Measurements from ENCODE around the gene VPS4B.
"Not testable (repeated sequence)": the region's sequence is repeated elsewhere in the genome, so short reads cannot be mapped to it uniquely, and the experiment has no call there.

VPS4B gene

DNA sequence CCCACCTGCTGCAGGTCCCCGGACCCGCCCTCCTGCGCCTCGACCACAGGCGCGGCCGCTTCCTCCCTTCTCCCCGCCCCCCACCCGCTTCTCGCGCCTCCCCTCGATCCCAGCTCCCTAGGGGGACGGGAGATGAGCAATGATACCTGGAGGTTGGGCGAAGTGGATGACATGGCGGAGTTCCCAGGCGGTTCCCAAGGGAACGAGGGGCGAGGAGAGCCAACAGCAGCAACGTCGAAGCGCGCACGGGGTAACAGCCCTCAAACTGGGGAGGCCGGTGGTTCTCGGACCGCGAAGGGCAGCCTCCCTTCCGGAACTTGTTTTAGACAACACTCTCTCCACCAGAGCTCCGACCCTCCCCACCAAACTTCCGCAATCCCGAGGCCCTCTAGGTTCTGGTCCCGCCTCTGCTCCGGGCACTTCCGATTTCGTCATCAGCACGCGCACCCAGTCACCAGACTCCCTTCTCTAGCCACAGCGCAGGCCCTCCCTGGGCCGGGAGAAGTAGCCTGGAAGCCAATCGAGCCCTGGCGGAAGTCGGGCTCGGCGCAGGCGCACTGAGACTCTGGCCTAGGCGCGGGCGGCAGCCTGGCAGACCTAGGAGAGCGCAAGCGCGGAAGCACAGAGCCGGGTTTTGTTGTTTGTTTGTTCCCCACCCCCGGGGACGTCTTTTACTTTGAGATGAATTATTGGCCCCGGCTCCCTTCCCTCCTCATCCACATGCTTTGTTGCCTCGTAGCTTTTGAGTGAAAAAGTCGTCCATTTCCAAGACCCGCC, at the start of gene VPS4B:
Gene VPS4B, minus strand, starts transcription at position 390 of the 777 bp plus-strand sequence. Its CDS starts 217 bp downstream, at position 173.
- H3K4me3 ChIP-seq (ENCODE audit: low read length) = peak within 1 kb of the TSS; percentile 100
- peaks cover 3% of the 10 kb centered on the region for H3K36me3 ChIP-seq (ENCODE audit: control insufficient read depth, insufficient read depth, low read length)
- H3K27me3 ChIP-seq (ENCODE audit: control insufficient read depth, insufficient read depth, low read length) = no peaks in the 10 kb centered on the region
- H3K9ac ChIP-seq (ENCODE audit: low read length) = peak within 1 kb of the TSS; percentile 99
- H3K27ac ChIP-seq (ENCODE audit: low read depth, low read length) = peak within 1 kb of the TSS; percentile 97
- H3K4me1 ChIP-seq (ENCODE audit: control insufficient read depth, insufficient read depth, low read length) = peaks cover 6% of the 10 kb centered on the region

DNA sequence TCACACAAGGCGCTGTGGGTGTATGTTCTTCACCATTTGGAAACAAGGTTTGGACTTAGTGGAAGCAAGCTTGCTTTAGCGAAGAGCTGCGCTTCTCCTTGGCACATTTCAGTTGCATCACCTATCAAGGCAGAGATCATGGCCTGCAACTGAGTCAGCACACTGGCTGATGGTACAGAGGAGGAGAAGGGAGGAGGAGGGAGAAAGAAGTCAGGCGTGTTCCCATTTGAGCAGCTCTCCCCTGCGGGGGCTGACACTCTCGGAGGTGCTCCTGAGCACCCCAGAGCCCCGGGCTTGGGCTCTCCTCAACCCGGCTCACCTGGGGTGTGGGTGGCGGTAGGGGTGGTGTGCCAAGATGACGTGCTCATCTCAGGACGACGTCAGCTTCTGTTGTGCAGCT, 48.5 kb upstream of the VPS4B start:
- no peak overlapping the region for H3K9ac ChIP-seq (ENCODE audit: low read length)
- no peak overlapping the region for H3K4me3 ChIP-seq (ENCODE audit: low read length)
- no peaks in the 10 kb centered on the region for H3K27me3 ChIP-seq (ENCODE audit: control insufficient read depth, insufficient read depth, low read length)
- H3K4me1 ChIP-seq (ENCODE audit: control insufficient read depth, insufficient read depth, low read length) = no peaks in the 10 kb centered on the region
- no peak overlapping the region for H3K27ac ChIP-seq (ENCODE audit: low read depth, low read length)
- H3K36me3 ChIP-seq (ENCODE audit: control insufficient read depth, insufficient read depth, low read length) = no peaks in the 10 kb centered on the region

DNA sequence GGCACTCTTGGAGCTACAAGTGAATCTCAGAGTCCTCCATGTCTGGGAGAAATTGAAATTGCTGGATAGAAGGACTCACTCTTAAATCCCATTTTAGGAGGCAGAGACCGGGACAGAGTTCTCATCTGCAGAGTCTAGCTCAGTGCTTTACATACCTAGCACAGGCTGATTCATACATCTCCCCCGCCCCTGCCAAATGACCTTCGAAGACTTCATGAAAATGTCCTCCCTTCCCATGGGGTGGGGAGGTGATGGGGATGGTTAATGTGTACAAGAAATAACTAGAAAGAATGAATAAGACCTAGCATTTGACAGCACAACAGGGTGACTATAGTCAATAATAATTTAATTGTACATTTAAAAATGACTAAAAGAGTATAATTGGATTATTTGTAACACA, 46.3 kb upstream of the VPS4B start:
- Histone ChIP-seq H3K27ac (ENCODE audit: low read depth, low read length) (no peak overlapping the region), H3K4me3 (ENCODE audit: low read length) (no peak overlapping the region), H3K27me3 (ENCODE audit: control insufficient read depth, insufficient read depth, low read length) (no peaks in the 10 kb centered on the region), H3K9ac (ENCODE audit: low read length) (no peak overlapping the region), H3K36me3 (ENCODE audit: control insufficient read depth, insufficient read depth, low read length) (no peaks in the 10 kb centered on the region), H3K4me1 (ENCODE audit: control insufficient read depth, insufficient read depth, low read length) (no peaks in the 10 kb centered on the region)

DNA sequence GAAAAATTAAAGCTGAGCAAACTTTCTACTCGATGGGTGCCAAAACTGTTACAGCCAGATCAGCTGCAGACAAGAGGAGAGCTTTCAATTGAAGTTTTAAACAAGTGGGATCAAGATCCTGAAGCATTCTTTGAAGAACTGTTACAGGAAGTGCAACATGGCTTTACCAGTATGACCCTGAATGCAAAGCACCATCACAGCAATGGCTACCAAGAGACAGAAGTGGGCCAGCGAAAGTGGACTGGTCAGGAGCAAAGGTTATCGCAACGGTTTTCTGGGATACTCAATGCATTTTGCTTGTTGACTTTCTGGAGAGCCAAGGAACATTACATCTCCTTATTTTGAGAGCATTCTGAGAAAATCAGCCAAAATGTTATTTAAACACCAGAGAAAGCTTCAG, 45.4 kb upstream of the VPS4B start:
- Histone ChIP-seq H3K36me3 (ENCODE audit: control insufficient read depth, insufficient read depth, low read length) (no peaks in the 10 kb centered on the region), H3K27me3 (ENCODE audit: control insufficient read depth, insufficient read depth, low read length) (no peaks in the 10 kb centered on the region), H3K27ac (ENCODE audit: low read depth, low read length) (no peak overlapping the region), H3K9ac (ENCODE audit: low read length) (no peak overlapping the region), H3K4me3 (ENCODE audit: low read length) (no peak overlapping the region), H3K4me1 (ENCODE audit: control insufficient read depth, insufficient read depth, low read length) (no peaks in the 10 kb centered on the region)

DNA sequence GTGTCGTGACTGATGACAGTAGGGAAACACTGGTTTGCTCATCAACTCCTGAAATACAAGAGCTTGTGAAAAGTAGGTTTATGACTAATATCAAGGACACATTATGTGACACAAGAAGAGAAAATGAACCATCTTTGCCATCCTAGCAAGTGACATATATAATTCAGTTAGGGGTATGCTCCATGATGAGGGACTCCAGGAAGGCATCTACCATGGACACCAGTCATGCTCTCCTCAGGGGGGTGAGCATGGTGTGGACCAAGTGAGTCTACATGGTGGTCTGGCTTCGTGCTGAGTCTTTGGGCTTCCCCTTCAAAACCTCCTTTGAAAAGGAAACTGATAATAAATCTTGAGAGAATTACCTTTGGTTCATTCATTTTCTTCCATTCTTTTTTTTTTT, 42.8 kb upstream of the VPS4B start:
- H3K27ac ChIP-seq (ENCODE audit: low read depth, low read length) = no peak overlapping the region
- H3K4me3 ChIP-seq (ENCODE audit: low read length) = no peak overlapping the region
- H3K4me1 ChIP-seq (ENCODE audit: control insufficient read depth, insufficient read depth, low read length) = no peaks in the 10 kb centered on the region
- H3K36me3 ChIP-seq (ENCODE audit: control insufficient read depth, insufficient read depth, low read length) = no peaks in the 10 kb centered on the region
- no peaks in the 10 kb centered on the region for H3K27me3 ChIP-seq (ENCODE audit: control insufficient read depth, insufficient read depth, low read length)
- H3K9ac ChIP-seq (ENCODE audit: low read length) = no peak overlapping the region

DNA sequence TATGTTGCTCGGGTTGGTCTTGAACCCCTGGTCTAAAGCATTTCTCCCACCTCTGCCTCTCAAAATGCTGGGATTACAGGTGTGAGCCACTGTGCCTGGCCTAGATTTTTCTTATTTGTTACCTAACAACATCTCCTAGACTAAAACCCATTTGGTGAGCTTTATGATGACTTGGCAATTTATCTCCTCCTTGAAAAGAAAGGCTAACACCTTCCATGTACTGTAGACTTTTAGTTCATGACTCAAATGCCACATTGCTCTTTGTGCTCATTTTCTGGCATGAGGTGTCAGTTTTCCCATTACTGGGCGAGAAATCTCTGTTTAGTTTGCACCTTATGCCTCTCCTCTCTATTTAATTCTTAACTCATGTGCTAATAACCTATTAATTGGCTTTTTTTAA, 42.2 kb upstream of the VPS4B start:
- Histone ChIP-seq H3K36me3 (ENCODE audit: control insufficient read depth, insufficient read depth, low read length) (no peaks in the 10 kb centered on the region), H3K27ac (ENCODE audit: low read depth, low read length) (no peak overlapping the region)

DNA sequence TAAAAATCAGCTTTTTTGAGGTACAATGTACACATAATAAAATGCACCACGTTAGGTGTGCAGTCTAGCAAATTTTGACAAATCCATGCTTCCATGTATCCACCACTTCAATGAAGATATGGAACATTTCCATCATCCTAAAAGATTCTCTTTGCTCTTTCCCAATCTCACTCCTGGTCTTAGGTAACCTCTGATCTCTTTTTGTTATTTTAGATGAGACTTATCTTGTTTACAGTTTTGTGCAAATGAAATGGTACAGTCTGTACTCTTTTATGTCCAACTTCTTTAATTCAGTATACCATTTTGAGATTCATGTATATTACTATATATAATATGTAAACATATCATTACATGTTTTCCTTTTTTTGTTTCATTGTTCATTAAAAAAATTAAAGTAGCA, 38.1 kb upstream of the VPS4B start:
- no peak overlapping the region for H3K27ac ChIP-seq (ENCODE audit: low read depth, low read length)
- no peak overlapping the region for H3K4me3 ChIP-seq (ENCODE audit: low read length)
- H3K36me3 ChIP-seq (ENCODE audit: control insufficient read depth, insufficient read depth, low read length) = no peaks in the 10 kb centered on the region
- H3K9ac ChIP-seq (ENCODE audit: low read length) = no peak overlapping the region
- no peaks in the 10 kb centered on the region for H3K4me1 ChIP-seq (ENCODE audit: control insufficient read depth, insufficient read depth, low read length)
- H3K27me3 ChIP-seq (ENCODE audit: control insufficient read depth, insufficient read depth, low read length) = no peaks in the 10 kb centered on the region

More for the DNA sequence above, 42.2 kb upstream of the VPS4B start:
- Histone ChIP-seq H3K27me3 (ENCODE audit: control insufficient read depth, insufficient read depth, low read length) (no peaks in the 10 kb centered on the region), H3K4me1 (ENCODE audit: control insufficient read depth, insufficient read depth, low read length) (no peaks in the 10 kb centered on the region), H3K4me3 (ENCODE audit: low read length) (no peak overlapping the region), H3K9ac (ENCODE audit: low read length) (no peak overlapping the region)

DNA sequence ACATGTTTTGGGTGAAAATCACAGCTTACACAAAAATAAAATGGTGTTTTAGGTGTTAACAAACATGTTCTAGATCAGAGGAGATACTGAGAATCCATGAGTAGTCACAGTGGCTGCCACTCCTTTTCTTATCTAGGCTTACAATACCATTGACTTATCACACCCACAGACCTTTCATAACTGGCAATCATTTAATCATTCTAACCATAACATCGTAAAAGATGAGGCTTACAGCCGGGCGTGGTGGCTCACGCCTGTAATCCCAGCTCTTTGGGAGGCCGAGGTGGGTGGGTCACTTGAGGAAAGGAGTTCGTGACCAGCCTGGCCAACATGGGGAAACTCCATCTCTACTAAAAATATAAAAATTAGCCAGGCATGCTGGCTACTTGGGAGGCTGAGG, 35.7 kb upstream of the VPS4B start:
- Histone ChIP-seq H3K9ac (ENCODE audit: low read length) (no peak overlapping the region), H3K4me3 (ENCODE audit: low read length) (no peak overlapping the region), H3K27me3 (ENCODE audit: control insufficient read depth, insufficient read depth, low read length) (no peaks in the 10 kb centered on the region), H3K36me3 (ENCODE audit: control insufficient read depth, insufficient read depth, low read length) (no peaks in the 10 kb centered on the region), H3K4me1 (ENCODE audit: control insufficient read depth, insufficient read depth, low read length) (peaks cover 4% of the 10 kb centered on the region), H3K27ac (ENCODE audit: low read depth, low read length) (no peak overlapping the region)

DNA sequence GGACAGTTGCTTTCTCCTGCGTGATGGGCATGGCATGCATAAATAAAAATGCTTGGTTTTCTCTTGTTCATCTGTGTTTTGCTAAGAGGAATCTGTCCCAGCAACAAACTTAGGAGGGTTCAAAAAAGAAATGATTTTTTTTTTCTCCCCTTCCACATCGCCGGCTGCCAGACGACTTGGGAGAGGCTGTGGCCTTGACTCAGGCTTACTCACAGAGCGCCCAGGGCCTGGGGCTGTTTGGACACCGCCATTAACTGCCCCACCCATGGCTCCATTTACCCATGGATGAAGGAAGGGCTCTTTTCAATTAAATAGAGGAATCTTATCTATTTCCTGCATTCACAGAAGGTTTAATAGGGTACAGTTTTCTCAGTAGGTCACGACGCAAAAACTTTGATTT, 32.2 kb upstream of the VPS4B start:
- H3K36me3 ChIP-seq (ENCODE audit: control insufficient read depth, insufficient read depth, low read length) = no peaks in the 10 kb centered on the region
- no peak overlapping the region for H3K9ac ChIP-seq (ENCODE audit: low read length)
- no peak overlapping the region for H3K27ac ChIP-seq (ENCODE audit: low read depth, low read length)
- peaks cover 14% of the 10 kb centered on the region for H3K4me1 ChIP-seq (ENCODE audit: control insufficient read depth, insufficient read depth, low read length)
- no peaks in the 10 kb centered on the region for H3K27me3 ChIP-seq (ENCODE audit: control insufficient read depth, insufficient read depth, low read length)
- H3K4me3 ChIP-seq (ENCODE audit: low read length) = no peak overlapping the region

DNA sequence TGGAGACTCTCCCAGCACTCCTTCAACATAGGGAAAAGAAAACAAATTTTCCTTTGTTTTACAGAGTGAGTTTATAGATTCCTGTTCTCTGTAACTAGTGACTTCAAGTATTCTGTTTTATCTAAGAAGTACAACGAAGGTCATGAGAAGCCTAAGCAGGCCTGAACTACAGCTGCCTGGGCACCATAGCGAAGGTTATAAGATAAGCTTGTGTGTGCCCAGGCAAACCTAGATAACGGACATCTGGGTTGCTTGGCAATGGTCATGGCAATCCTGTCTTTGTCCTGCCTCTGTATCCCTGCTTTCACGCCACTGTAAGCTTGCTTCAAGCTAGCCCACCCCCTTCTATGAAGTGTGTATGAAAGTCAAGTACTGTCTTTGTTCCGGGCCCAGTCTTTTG, 30.5 kb upstream of the VPS4B start:
- H3K4me3 ChIP-seq (ENCODE audit: low read length); H3K27me3 ChIP-seq (ENCODE audit: control insufficient read depth, insufficient read depth, low read length); H3K36me3 ChIP-seq (ENCODE audit: control insufficient read depth, insufficient read depth, low read length); H3K9ac ChIP-seq (ENCODE audit: low read length): not testable (repeated sequence)
- H3K27ac ChIP-seq (ENCODE audit: low read depth, low read length) = peak overlapping the region; percentile 79
- H3K4me1 ChIP-seq (ENCODE audit: control insufficient read depth, insufficient read depth, low read length) = peaks cover 14% of the 10 kb centered on the region

DNA sequence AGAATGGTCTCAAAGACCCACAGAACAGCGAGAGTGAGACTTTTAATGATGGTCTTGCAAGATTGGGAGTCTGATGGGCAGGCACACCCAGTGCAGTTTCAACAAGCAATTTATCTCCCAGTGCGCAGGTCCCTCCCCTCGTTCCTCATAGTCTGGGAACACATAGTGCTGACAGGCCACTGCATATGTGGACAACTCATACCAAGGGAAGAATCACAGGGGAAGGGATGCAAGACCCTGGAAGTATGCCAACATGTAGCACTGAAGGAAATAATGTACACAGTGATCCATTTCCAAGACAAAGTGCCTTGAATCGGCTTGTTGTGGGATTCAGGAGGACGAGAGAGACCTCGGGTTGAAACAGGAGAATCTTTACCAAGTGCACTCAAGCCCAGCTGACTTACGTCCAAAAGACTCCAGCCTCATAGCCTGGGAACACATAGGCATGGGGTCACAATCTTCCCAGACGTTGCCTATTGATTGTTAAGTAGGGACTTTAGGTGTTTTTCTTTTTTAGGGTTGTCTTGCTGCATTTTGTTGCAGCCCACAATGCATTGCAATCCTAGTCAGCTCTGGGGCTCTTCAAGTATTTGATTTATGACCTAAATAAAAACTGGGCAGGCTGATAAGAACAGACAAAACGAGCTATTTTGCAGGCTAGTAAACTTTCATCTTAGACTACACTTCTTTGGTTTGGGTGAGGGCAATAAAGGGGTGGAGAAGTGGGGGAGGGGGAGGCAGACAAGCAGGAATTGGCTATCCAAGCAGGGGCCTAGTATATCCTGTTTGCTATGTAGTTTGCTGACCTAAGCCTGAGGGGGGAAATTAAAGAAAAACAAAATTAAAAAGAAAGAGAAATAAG, 29.8 kb upstream of the VPS4B start:
- peaks cover 14% of the 10 kb centered on the region for H3K4me1 ChIP-seq (ENCODE audit: control insufficient read depth, insufficient read depth, low read length)
- H3K36me3 ChIP-seq (ENCODE audit: control insufficient read depth, insufficient read depth, low read length) = no peaks in the 10 kb centered on the region
- H3K9ac ChIP-seq (ENCODE audit: low read length) = no peak overlapping the region
- no peak overlapping the region for H3K4me3 ChIP-seq (ENCODE audit: low read length)
- H3K27ac ChIP-seq (ENCODE audit: low read depth, low read length) = peak overlapping the region; percentile 79
- H3K27me3 ChIP-seq (ENCODE audit: control insufficient read depth, insufficient read depth, low read length) = no peaks in the 10 kb centered on the region

DNA sequence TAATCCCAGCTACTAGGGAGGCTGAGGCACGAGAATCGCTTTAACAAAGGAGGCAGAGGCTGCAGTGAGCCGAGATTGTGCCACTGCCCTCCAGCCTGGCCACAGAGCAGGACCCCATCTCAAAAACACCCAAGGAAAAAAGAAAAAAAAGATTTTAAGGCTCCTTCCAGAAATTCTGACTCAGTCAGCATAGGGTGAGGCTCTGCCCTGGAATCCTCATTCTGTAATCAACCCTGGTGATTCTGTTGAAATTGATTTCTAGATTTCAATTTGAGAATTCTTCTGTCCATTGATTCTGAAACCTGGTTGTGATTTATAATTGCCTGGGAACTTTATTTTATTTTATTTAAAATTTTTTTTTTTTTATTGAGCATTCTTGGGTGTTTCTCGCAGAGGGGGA, 27.1 kb upstream of the VPS4B start:
- H3K27me3 ChIP-seq (ENCODE audit: control insufficient read depth, insufficient read depth, low read length) = no peaks in the 10 kb centered on the region
- H3K4me3 ChIP-seq (ENCODE audit: low read length) = no peak overlapping the region
- H3K27ac ChIP-seq (ENCODE audit: low read depth, low read length) = no peak overlapping the region
- H3K9ac ChIP-seq (ENCODE audit: low read length) = no peak overlapping the region
- no peaks in the 10 kb centered on the region for H3K36me3 ChIP-seq (ENCODE audit: control insufficient read depth, insufficient read depth, low read length)
- H3K4me1 ChIP-seq (ENCODE audit: control insufficient read depth, insufficient read depth, low read length) = peaks cover 17% of the 10 kb centered on the region

Data from rectal smooth muscle tissue (tissue), 1 donor.